Measurements from ENCODE around the gene FSTL1. TPM values are rescaled to one million over a fixed set of nuclear protein-coding genes. Genes with fewer than 3 reads are reported as not detected.

The FSTL1 gene
- total RNA-seq, 1 experiment from 2014 or later = 20.7 TPM

DNA sequence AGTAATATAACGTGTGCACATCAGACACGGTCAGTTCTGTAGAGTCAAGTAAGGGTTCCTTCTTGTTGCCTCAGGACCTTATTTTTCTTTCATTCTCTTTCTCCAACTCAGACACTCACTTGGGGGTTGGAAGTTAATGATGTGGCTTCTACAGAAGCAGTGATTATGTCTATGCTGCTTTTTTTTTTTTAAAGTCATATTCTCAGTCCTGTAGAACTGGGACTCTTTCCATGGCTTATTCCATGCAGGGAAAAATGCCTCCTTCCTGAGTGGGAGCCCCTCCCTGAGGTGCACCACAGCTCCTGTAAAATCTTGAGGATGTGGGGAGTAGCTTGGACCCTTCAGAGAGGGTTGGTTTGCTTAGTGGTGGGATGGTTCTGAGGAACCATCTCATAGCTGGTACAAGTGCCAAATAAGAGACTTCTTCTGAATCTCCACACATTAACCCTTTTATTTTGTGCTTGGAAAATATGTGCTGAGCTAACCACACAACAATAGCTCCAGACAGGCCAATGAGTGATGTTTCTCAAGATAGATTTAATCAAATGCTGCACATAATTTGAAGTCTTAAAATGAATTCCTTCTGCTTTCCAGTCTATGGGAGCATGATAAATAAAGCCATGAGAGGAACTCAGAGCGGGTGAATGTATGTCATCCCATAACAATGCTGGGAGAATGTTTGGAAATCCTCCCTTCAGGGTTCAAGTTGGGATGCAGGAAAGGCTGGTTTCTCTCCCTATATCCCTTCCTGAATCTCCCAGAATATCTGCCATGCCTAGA, 23.3 kb upstream of the FSTL1 start (continued):
- TF ChIP-seq, protein P1, sequence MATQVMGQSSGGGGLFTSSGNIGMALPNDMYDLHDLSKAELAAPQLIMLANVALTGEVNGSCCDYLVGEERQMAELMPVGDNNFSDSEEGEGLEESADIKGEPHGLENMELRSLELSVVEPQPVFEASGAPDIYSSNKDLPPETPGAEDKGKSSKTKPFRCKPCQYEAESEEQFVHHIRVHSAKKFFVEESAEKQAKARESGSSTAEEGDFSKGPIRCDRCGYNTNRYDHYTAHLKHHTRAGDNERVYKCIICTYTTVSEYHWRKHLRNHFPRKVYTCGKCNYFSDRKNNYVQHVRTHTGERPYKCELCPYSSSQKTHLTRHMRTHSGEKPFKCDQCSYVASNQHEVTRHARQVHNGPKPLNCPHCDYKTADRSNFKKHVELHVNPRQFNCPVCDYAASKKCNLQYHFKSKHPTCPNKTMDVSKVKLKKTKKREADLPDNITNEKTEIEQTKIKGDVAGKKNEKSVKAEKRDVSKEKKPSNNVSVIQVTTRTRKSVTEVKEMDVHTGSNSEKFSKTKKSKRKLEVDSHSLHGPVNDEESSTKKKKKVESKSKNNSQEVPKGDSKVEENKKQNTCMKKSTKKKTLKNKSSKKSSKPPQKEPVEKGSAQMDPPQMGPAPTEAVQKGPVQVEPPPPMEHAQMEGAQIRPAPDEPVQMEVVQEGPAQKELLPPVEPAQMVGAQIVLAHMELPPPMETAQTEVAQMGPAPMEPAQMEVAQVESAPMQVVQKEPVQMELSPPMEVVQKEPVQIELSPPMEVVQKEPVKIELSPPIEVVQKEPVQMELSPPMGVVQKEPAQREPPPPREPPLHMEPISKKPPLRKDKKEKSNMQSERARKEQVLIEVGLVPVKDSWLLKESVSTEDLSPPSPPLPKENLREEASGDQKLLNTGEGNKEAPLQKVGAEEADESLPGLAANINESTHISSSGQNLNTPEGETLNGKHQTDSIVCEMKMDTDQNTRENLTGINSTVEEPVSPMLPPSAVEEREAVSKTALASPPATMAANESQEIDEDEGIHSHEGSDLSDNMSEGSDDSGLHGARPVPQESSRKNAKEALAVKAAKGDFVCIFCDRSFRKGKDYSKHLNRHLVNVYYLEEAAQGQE (IDR thresholded peaks at IDR 0.05; ENCODE audit: low read depth) = no peak
- no peak for TF ChIP-seq SP1 (IDR thresholded peaks at IDR 0.05; ENCODE audit: low read depth)
- no peak for TF ChIP-seq CEBPB (IDR thresholded peaks at IDR 0.05; ENCODE audit: low read depth)
- TF ChIP-seq SIN3A (IDR thresholded peaks at IDR 0.05; ENCODE audit: low read depth) = no peak
- TF ChIP-seq YY1 (IDR thresholded peaks at IDR 0.05; ENCODE audit: extremely low read depth, insufficient replicate concordance, low read depth, low read length) = no peak

DNA sequence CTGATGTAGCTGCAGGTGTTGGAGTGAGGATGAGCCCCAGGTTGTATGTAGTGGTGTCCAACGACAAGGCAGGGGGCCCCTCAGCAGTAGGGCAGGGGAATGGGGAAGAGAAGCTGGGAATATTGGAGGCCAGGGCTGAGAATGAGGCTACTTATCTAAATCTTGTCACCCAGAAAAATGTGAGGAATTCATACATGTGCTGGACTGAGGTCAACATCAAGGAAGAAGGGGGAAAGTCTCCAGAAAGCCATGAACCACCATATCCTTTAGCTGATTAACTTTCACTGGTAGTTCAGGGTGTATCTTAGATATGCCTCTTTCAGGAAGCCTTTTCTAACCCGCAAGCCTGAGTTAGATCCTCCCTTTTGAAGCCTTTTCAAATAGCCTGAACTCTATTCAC, 22.6 kb upstream of the FSTL1 start:
- no peaks in the 10 kb centered on the region for H3K9me2 ChIP-seq (ENCODE audit: insufficient read depth)
- ChIA-PET POLR2A (no interaction called here), CTCF (interaction anchor here (1.8 kb wide), 1 partner anchor 56 kb away, joined by 4 read pairs; no protein-coding TSS in a partner anchor), RAD21 (ENCODE audit: low non-redundant PET in 1 of 2, low total read pairs in 2 of 2, uncharacterized antibody in 2 of 2, unreplicated experiment in 2 of 2) (no interaction called here)
- DNase-seq (ENCODE audit: low read depth, low spot score) (no peak), ATAC-seq (no peak)
- H3K9ac ChIP-seq (ENCODE audit: low read length) = no peak overlapping the region
- no peak overlapping the region for H3K4me2 ChIP-seq (ENCODE audit: low read length)
- no peaks in the 10 kb centered on the region for H3K9me3 ChIP-seq (ENCODE audit: control insufficient read depth in 1 of 2, insufficient read depth in 1 of 2, low read depth in 1 of 2, low read length in 2 of 2)
- H3K27me3 ChIP-seq (ENCODE audit: insufficient read depth, low read length) = no peaks in the 10 kb centered on the region
- H3K79me2 ChIP-seq (ENCODE audit: insufficient read depth, low read length) = no peaks in the 10 kb centered on the region
- no peaks in the 10 kb centered on the region for H4K20me1 ChIP-seq (ENCODE audit: insufficient read depth)
- H2AFZ ChIP-seq (ENCODE audit: low read depth, low read length, poor library complexity, severe bottlenecking) = no peak overlapping the region
- H3K4me3 ChIP-seq (replicated peaks in 1 of 2; ENCODE audit: low read depth in 1 of 2, low read length in 2 of 2) = no peak overlapping the region
- H3K27ac ChIP-seq (ENCODE audit: low read depth, low read length) = no peak overlapping the region
- no TSS peak for BruUV-seq (replicated peaks)
- intact Hi-C loops (cut with micrococcal nuclease) = no loop called here
- peaks cover 16 to 40% of the 10 kb centered on the region in 2 experiments for H3K4me1 ChIP-seq (ENCODE audit: control insufficient read depth in 1 of 2, insufficient read depth in 2 of 2, low read length in 2 of 2)
- no peaks in the 10 kb centered on the region for H3K36me3 ChIP-seq (ENCODE audit: control insufficient read depth in 1 of 2, insufficient read depth in 2 of 2, low read length in 2 of 2)
- no peak for TF ChIP-seq ZNF274 (IDR thresholded peaks at IDR 0.05; ENCODE audit: low read depth, low read length)
- TF ChIP-seq, protein P2, sequence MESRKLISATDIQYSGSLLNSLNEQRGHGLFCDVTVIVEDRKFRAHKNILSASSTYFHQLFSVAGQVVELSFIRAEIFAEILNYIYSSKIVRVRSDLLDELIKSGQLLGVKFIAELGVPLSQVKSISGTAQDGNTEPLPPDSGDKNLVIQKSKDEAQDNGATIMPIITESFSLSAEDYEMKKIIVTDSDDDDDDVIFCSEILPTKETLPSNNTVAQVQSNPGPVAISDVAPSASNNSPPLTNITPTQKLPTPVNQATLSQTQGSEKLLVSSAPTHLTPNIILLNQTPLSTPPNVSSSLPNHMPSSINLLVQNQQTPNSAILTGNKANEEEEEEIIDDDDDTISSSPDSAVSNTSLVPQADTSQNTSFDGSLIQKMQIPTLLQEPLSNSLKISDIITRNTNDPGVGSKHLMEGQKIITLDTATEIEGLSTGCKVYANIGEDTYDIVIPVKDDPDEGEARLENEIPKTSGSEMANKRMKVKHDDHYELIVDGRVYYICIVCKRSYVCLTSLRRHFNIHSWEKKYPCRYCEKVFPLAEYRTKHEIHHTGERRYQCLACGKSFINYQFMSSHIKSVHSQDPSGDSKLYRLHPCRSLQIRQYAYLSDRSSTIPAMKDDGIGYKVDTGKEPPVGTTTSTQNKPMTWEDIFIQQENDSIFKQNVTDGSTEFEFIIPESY (IDR thresholded peaks at IDR 0.05; ENCODE audit: extremely low read depth, insufficient replicate concordance, low read length) = no peak
- no peak for TF ChIP-seq POLR2AphosphoS5 (IDR thresholded peaks at IDR 0.05; ENCODE audit: low read depth, low read length)
- TF ChIP-seq RAD21 (IDR thresholded peaks at IDR 0.05; ENCODE audit: low read depth) = no peak
- no peak for TF ChIP-seq EZH2 (IDR thresholded peaks at IDR 0.05)
- TF ChIP-seq EZH2phosphoT487 (IDR thresholded peaks at IDR 0.05; ENCODE audit: borderline replicate concordance) = no peak
- no peak for TF ChIP-seq EGR1 (IDR thresholded peaks at IDR 0.05; ENCODE audit: low read depth)
- TF ChIP-seq, protein P3, sequence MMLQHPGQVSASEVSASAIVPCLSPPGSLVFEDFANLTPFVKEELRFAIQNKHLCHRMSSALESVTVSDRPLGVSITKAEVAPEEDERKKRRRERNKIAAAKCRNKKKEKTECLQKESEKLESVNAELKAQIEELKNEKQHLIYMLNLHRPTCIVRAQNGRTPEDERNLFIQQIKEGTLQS (IDR thresholded peaks at IDR 0.05) = no peak
- TF ChIP-seq, protein P4, sequence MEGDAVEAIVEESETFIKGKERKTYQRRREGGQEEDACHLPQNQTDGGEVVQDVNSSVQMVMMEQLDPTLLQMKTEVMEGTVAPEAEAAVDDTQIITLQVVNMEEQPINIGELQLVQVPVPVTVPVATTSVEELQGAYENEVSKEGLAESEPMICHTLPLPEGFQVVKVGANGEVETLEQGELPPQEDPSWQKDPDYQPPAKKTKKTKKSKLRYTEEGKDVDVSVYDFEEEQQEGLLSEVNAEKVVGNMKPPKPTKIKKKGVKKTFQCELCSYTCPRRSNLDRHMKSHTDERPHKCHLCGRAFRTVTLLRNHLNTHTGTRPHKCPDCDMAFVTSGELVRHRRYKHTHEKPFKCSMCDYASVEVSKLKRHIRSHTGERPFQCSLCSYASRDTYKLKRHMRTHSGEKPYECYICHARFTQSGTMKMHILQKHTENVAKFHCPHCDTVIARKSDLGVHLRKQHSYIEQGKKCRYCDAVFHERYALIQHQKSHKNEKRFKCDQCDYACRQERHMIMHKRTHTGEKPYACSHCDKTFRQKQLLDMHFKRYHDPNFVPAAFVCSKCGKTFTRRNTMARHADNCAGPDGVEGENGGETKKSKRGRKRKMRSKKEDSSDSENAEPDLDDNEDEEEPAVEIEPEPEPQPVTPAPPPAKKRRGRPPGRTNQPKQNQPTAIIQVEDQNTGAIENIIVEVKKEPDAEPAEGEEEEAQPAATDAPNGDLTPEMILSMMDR (IDR thresholded peaks at IDR 0.05 in 2 of 3, conservative IDR thresholded peaks at IDR 0.05 in 1 of 3; ENCODE audit: borderline replicate concordance in 1 of 3, insufficient read depth in 1 of 3, low read depth in 2 of 3, low read length in 2 of 3) = no peak
- no peak for TF ChIP-seq POLR2A (IDR thresholded peaks at IDR 0.05; ENCODE audit: borderline replicate concordance, extremely low read depth, insufficient read depth, insufficient read length)
- no peak for TF ChIP-seq FOSL1 (IDR thresholded peaks at IDR 0.05; ENCODE audit: low read depth)
- no peak for TF ChIP-seq ZFX (IDR thresholded peaks at IDR 0.05)
- no peak for TF ChIP-seq CEBPB (IDR thresholded peaks at IDR 0.05; ENCODE audit: low read depth)
- no peak for TF ChIP-seq ELF1 (IDR thresholded peaks at IDR 0.05; ENCODE audit: borderline replicate concordance, low read depth)
- TF ChIP-seq SIN3A (IDR thresholded peaks at IDR 0.05; ENCODE audit: low read depth) = no peak

Data from HCT116 (cell line).